ENCODE data around the gene CLEC4E. TPM values are rescaled to one million over a fixed set of nuclear protein-coding genes. Genes with fewer than 3 reads are reported as not detected.
"Not testable (repeated sequence)": the region's sequence is repeated elsewhere in the genome, so short reads cannot be mapped to it uniquely, and the experiment has no call there.

CLEC4E gene, protein sequence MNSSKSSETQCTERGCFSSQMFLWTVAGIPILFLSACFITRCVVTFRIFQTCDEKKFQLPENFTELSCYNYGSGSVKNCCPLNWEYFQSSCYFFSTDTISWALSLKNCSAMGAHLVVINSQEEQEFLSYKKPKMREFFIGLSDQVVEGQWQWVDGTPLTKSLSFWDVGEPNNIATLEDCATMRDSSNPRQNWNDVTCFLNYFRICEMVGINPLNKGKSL
- total RNA-seq = not detected in 2 replicates

DNA sequence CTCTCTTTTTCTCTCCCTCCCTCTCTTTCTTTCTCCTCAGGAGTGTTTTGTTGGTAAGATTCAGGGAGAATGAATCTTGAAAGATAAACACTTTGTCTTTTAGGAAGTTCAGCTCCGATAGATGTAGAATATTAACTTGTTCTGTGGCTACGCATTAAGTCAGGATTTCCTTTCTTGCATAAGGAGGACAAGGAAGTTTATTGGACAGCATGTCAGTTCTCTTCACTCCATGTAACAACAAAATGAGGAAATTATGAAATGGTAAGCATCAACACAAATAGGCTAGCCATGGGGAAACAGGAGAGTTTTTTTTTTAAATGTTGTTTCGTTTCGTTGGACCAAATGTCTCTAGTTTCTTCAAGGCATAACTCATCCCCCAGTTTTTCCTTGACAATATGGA, at the start of gene CLEC4E:
Gene CLEC4E (minus strand): TSS at position 75 of the 400 bp plus-strand sequence. CDS start 108 bp downstream, outside the sequence.
- not testable (repeated sequence) for H3K4me3 ChIP-seq (ENCODE audit: low read depth, low read length); DNase-seq (ENCODE audit: low read depth); H3K36me3 ChIP-seq (ENCODE audit: control insufficient read depth, insufficient read depth, low read length); H3K27me3 ChIP-seq (ENCODE audit: control insufficient read depth, insufficient read depth, low read length); FAIRE-seq

DNA sequence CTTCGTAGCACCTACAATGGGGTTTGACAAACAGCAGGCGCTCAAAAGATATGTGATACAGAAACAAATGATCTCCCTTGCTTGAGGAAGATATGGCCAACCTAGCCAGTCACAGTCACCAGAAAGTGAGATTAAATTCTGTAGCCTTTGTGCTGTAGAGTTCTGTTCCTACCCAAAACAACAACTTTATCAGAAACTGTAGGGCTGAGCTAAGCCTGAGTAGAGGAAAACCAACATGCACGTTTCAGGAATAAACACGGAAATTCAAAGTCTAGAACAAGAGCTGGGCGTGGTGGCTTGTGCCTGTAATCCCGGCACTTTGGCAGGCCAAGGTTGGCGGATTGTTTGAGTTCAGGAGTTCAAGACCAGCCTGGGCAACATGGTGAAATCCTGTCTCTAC, 49.0 kb upstream of the CLEC4E start:
- H3K4me3 ChIP-seq (ENCODE audit: low read depth, low read length) = no peak overlapping the region
- no peaks in the 10 kb centered on the region for H3K27me3 ChIP-seq (ENCODE audit: control insufficient read depth, insufficient read depth, low read length)
- TF ChIP-seq, protein P1, sequence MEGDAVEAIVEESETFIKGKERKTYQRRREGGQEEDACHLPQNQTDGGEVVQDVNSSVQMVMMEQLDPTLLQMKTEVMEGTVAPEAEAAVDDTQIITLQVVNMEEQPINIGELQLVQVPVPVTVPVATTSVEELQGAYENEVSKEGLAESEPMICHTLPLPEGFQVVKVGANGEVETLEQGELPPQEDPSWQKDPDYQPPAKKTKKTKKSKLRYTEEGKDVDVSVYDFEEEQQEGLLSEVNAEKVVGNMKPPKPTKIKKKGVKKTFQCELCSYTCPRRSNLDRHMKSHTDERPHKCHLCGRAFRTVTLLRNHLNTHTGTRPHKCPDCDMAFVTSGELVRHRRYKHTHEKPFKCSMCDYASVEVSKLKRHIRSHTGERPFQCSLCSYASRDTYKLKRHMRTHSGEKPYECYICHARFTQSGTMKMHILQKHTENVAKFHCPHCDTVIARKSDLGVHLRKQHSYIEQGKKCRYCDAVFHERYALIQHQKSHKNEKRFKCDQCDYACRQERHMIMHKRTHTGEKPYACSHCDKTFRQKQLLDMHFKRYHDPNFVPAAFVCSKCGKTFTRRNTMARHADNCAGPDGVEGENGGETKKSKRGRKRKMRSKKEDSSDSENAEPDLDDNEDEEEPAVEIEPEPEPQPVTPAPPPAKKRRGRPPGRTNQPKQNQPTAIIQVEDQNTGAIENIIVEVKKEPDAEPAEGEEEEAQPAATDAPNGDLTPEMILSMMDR (IDR thresholded peaks at IDR 0.05; ENCODE audit: insufficient read depth, low read length, severe bottlenecking) = no peak
- no peak for DNase-seq (ENCODE audit: low read depth)
- H3K36me3 ChIP-seq (ENCODE audit: control insufficient read depth, insufficient read depth, low read length) = no peaks in the 10 kb centered on the region
- no peak for FAIRE-seq

DNA sequence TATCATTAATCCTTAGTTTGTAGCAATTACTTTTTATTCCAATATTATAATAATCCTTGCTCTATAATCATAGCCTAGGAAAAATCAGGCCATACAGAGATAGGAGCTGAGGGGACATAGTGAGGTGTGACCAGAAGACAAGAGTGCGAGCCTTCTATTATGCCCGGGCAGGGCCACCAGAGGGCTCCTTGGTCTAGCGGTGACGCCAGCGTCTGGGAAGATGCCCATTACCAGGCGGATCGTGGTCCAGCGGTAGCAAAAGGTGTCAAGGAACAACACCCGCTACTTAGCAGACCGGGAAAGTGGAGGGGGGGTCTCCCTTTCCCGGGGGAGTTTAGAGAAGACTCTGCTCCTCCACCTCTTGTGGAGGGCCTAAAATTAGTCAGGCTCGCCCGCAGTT, 43.8 kb upstream of the CLEC4E start:
- H3K27me3 ChIP-seq (ENCODE audit: control insufficient read depth, insufficient read depth, low read length); H3K36me3 ChIP-seq (ENCODE audit: control insufficient read depth, insufficient read depth, low read length); DNase-seq (ENCODE audit: low read depth); FAIRE-seq; H3K4me3 ChIP-seq (ENCODE audit: low read depth, low read length): not testable (repeated sequence)

DNA sequence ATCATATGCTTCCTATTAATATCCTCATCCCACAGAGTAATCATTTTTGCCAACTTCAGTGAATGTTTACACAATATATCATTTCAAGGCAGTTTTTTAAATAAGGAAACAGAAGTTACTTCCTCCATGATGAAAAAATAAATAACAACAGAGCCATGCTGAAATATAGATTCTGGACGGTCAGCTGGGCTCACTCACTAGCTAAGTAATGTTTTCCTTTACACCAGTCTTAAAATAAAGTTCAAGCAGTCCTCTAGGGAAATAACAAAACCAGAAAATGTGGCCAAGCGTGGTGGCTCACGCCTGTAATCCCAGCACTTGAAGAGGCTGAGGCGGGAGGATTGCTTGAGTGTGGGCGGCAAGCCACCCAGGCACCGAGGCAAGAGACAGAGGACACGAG, 43.3 kb upstream of the CLEC4E start:
- no peaks in the 10 kb centered on the region for H3K27me3 ChIP-seq (ENCODE audit: control insufficient read depth, insufficient read depth, low read length)
- FAIRE-seq (no peak), DNase-seq (ENCODE audit: low read depth) (no peak)
- TF ChIP-seq, protein P1 (IDR thresholded peaks at IDR 0.05; ENCODE audit: insufficient read depth, low read length, severe bottlenecking) = no peak
- H3K36me3 ChIP-seq (ENCODE audit: control insufficient read depth, insufficient read depth, low read length) = no peaks in the 10 kb centered on the region
- H3K4me3 ChIP-seq (ENCODE audit: low read depth, low read length) = no peak overlapping the region

DNA sequence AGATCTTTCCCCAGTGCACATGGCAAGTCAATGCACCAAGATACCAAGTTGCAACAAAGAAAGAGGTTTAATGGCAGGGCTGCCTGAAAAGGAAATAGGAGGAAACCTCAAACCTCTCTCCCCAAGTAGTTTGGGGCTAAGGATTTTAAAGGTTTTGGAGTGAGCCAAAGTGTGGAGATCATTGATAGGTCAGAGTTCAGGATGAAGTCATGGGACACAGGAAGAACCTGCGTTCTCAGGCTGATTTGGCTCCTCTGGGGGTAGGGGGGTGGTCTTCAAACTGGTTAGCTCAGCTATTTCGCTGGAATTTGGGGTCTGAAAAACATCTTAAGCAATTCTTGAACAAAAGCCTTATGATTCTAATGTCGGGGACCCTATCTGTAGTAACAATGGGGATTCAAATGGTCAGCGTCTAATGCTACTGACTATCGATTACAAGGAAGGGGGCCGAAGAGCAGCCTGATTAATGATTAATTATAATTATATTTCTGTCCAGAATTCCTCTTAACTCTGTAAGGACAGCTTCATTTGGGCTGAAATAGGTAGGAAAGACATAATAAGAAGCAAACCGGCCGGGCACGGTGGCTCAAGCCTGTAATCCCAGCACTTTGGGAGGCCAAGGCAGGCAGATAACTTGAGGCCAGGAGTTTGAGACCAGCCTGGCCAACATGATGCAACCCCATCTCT, 40.5 kb upstream of the CLEC4E start:
- no peaks in the 10 kb centered on the region for H3K27me3 ChIP-seq (ENCODE audit: control insufficient read depth, insufficient read depth, low read length)
- no peak for FAIRE-seq
- no peaks in the 10 kb centered on the region for H3K36me3 ChIP-seq (ENCODE audit: control insufficient read depth, insufficient read depth, low read length)
- no peak overlapping the region for H3K4me3 ChIP-seq (ENCODE audit: low read depth, low read length)
- TF ChIP-seq, protein P1 (IDR thresholded peaks at IDR 0.05; ENCODE audit: insufficient read depth, low read length, severe bottlenecking) = no peak
- no peak for DNase-seq (ENCODE audit: low read depth)

DNA sequence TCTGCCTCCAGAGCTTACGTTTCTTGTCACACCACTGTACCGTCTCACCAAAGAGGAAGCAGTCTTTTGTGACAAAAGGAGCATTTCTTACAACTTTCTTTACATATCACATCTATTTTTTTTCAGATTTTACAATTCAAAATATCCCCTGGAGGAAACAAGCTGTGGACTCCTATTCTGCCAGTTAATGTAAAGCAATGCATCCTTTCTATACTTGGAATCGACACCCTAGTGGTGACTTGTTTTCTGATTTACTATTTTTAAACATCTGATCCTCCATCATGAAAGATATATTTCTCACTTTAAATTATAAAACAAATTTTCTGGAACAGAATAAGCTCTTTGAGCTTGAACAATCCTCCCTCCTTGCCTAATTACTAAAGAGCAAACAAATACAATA, 37.2 kb upstream of the CLEC4E start:
- Histone ChIP-seq H3K27me3 (ENCODE audit: control insufficient read depth, insufficient read depth, low read length) (no peaks in the 10 kb centered on the region), H3K36me3 (ENCODE audit: control insufficient read depth, insufficient read depth, low read length) (no peaks in the 10 kb centered on the region), H3K4me3 (ENCODE audit: low read depth, low read length) (no peak overlapping the region)
- FAIRE-seq = no peak
- DNase-seq (ENCODE audit: low read depth) = no peak
- TF ChIP-seq, protein P1 (IDR thresholded peaks at IDR 0.05; ENCODE audit: insufficient read depth, low read length, severe bottlenecking) = no peak
